RWPE1 (cell line): ENCODE measurements around the gene ZNF420.
"Not testable (repeated sequence)": the region's sequence is repeated elsewhere in the genome, so short reads cannot be mapped to it uniquely, and the experiment has no call there.

Experiments used
- CTCF ChIA-PET: fragments of 350-600 bp; sonication (Branson Sonifier 250); formaldehyde crosslinking; extraction: SDS; loops from one replicate; lab custom pipeline; 2021; lab: Yijun Ruan, JAX
- POLR2A ChIA-PET: fragments of 400-600 bp; formaldehyde crosslinking; extraction: SDS; loops from one replicate; lab custom pipeline; 2020; ENCODE audit warnings: antibody characterized with exemption; ENCODE audit not compliant: low non-redundant PET; lab: Yijun Ruan, JAX
- DNase-seq: peaks from one replicate; pipeline ENCODE4 v3.0.0; 2012; ENCODE audit warnings: low spot score
- H3K27ac ChIP-seq: fragments of 450-650 bp; 2 replicates; pipeline ENCODE4 v1.5.1; 2017
- CTCF ChIP-seq: fragments of 450-650 bp; conservative IDR thresholded peaks from 2 replicates; pipeline ENCODE4 v1.5.1; 2017; ENCODE audit warnings: low read depth, mild to moderate bottlenecking

The ZNF420 gene

GRCh38 chr19:37077934-37078716 is at the start of gene ZNF420:
ZNF420 (plus strand) TSS chr19:37078433; CDS start chr19:37089119, 10,686 bp downstream.
- ChIA-PET CTCF (interaction anchor here (0.6 kb wide), 1 partner anchor 150 kb away, joined by 3 read pairs; no protein-coding TSS in a partner anchor), POLR2A (no interaction called here)
- TF ChIP-seq CTCF: no peak
- H3K27ac ChIP-seq: peak within 1 kb of the TSS; percentile 76
- peak; percentile 62 for DNase-seq

GRCh38 chr19:37045140-37045539 is 33.1 kb upstream of the ZNF420 start:
- CTCF ChIA-PET: no interaction called here
- no peak overlapping the region for H3K27ac ChIP-seq
- no peak for DNase-seq
- POLR2A ChIA-PET: no interaction called here
- TF ChIP-seq CTCF: no peak

- no peak for TF ChIP-seq CTCF
- CTCF ChIA-PET: no interaction called here
- POLR2A ChIA-PET: no interaction called here
- no peak overlapping the region for H3K27ac ChIP-seq
- no peak for DNase-seq
Measured at GRCh38 chr19:37055330-37055729, 22.9 kb upstream of the ZNF420 start.

GRCh38 chr19:37056776-37057175 is 21.5 kb upstream of the ZNF420 start:
- TF ChIP-seq CTCF: no peak
- DNase-seq: no peak
- POLR2A ChIA-PET: no interaction called here
- H3K27ac ChIP-seq: no peak overlapping the region
- CTCF ChIA-PET: no interaction called here

GRCh38 chr19:37059142-37059541 is 19.1 kb upstream of the ZNF420 start:
- CTCF ChIA-PET: no interaction called here
- H3K27ac ChIP-seq: no peak overlapping the region
- POLR2A ChIA-PET: no interaction called here
- no peak for DNase-seq
- TF ChIP-seq CTCF: no peak

- CTCF ChIA-PET, H3K27ac ChIP-seq, POLR2A ChIA-PET, DNase-seq: not testable (repeated sequence)
Measured at GRCh38 chr19:37064886-37065285, 13.3 kb upstream of the ZNF420 start.

GRCh38 chr19:37074111-37074510 is 4.1 kb upstream of the ZNF420 start:
- no peak for TF ChIP-seq CTCF
- ChIA-PET POLR2A (no interaction called here), CTCF (no interaction called here)
- H3K27ac ChIP-seq: no peak overlapping the region
- no peak for DNase-seq
